ENCODE results near the gene FST. TPM values are rescaled to one million over a fixed set of nuclear protein-coding genes. Genes with fewer than 3 reads are reported as not detected.

The FST gene
- total and polyA plus RNA-seq, 2 donors (not counting 1 experiment from before 2014, with no cell fraction given) = 759 to 1,058 TPM

GRCh38 chr5:53446908-53447307 is 33.5 kb upstream of the FST start:
- Histone ChIP-seq H3K9ac (ENCODE audit: insufficient read depth, low read length) (no peak overlapping the region), H3K4me3 (replicated peaks in 1 of 4; ENCODE audit: control extremely low read depth in 1 of 4, insufficient read depth in 1 of 4, low read depth in 3 of 4, low read length in 4 of 4) (no peak overlapping the region)
- DNase-seq (ENCODE audit: low read depth in 2 of 2) = peak in 1 of 2 donors; percentile 18

GRCh38 chr5:53448851-53449250 is 31.6 kb upstream of the FST start:
- Histone ChIP-seq H2AFZ (ENCODE audit: low read length) (no peak overlapping the region), H3K4me1 (ENCODE audit: control insufficient read depth, extremely low read depth, insufficient read depth, low read length) (no peaks in the 10 kb centered on the region), H3K4me3 (replicated peaks in 1 of 4; ENCODE audit: control extremely low read depth in 1 of 4, insufficient read depth in 1 of 4, low read depth in 3 of 4, low read length in 4 of 4) (no peak overlapping the region), H3K9ac (ENCODE audit: insufficient read depth, low read length) (no peak overlapping the region), H3K79me2 (ENCODE audit: control insufficient read depth, insufficient read depth, low read length) (no peaks in the 10 kb centered on the region), H3K27me3 (ENCODE audit: control insufficient read depth, insufficient read depth, low read length) (no peaks in the 10 kb centered on the region), H3K27ac (ENCODE audit: insufficient read depth, low read length) (no peak overlapping the region), H4K20me1 (ENCODE audit: control insufficient read depth, extremely low read depth, insufficient read depth, low read length) (no peaks in the 10 kb centered on the region), H3K36me3 (ENCODE audit: control insufficient read depth, insufficient read depth, low read length) (no peaks in the 10 kb centered on the region), H3K4me2 (ENCODE audit: extremely low read depth, insufficient read depth, low read length) (no peak overlapping the region), H3K9me3 (ENCODE audit: control insufficient read depth, insufficient read depth, low read depth, low read length) (no peaks in the 10 kb centered on the region)
- no peak for DNase-seq (ENCODE audit: low read depth in 2 of 2)
- TF ChIP-seq CTCF (conservative IDR thresholded peaks at IDR 0.05 in 1 of 2, IDR thresholded peaks at IDR 0.05 in 1 of 2; ENCODE audit: low read depth in 1 of 2, low read length in 2 of 2) (no peak), EZH2 (IDR thresholded peaks at IDR 0.05; ENCODE audit: low read length, missing control alignments) (no peak)

More at GRCh38 chr5:53446908-53447307, 33.5 kb upstream of the FST start:
- Histone ChIP-seq H3K4me1 (ENCODE audit: control insufficient read depth, extremely low read depth, insufficient read depth, low read length) (no peaks in the 10 kb centered on the region), H3K79me2 (ENCODE audit: control insufficient read depth, insufficient read depth, low read length) (no peaks in the 10 kb centered on the region), H3K4me2 (ENCODE audit: extremely low read depth, insufficient read depth, low read length) (no peak overlapping the region), H2AFZ (ENCODE audit: low read length) (no peak overlapping the region), H3K27ac (ENCODE audit: insufficient read depth, low read length) (no peak overlapping the region), H3K27me3 (ENCODE audit: control insufficient read depth, insufficient read depth, low read length) (no peaks in the 10 kb centered on the region), H3K36me3 (ENCODE audit: control insufficient read depth, insufficient read depth, low read length) (no peaks in the 10 kb centered on the region), H3K9me3 (ENCODE audit: control insufficient read depth, insufficient read depth, low read depth, low read length) (no peaks in the 10 kb centered on the region), H4K20me1 (ENCODE audit: control insufficient read depth, extremely low read depth, insufficient read depth, low read length) (no peaks in the 10 kb centered on the region)
- TF ChIP-seq EZH2 (IDR thresholded peaks at IDR 0.05; ENCODE audit: low read length, missing control alignments) = no peak
- no peak for TF ChIP-seq CTCF (conservative IDR thresholded peaks at IDR 0.05 in 1 of 2, IDR thresholded peaks at IDR 0.05 in 1 of 2; ENCODE audit: low read depth in 1 of 2, low read length in 2 of 2)

GRCh38 chr5:53453898-53454718 is 26.3 kb upstream of the FST start:
- Histone ChIP-seq H3K9me3 (ENCODE audit: control insufficient read depth, insufficient read depth, low read depth, low read length) (no peaks in the 10 kb centered on the region), H2AFZ (ENCODE audit: low read length) (no peak overlapping the region), H4K20me1 (ENCODE audit: control insufficient read depth, extremely low read depth, insufficient read depth, low read length) (no peaks in the 10 kb centered on the region), H3K4me2 (ENCODE audit: extremely low read depth, insufficient read depth, low read length) (no peak overlapping the region), H3K36me3 (ENCODE audit: control insufficient read depth, insufficient read depth, low read length) (no peaks in the 10 kb centered on the region), H3K4me3 (replicated peaks in 1 of 4; ENCODE audit: control extremely low read depth in 1 of 4, insufficient read depth in 1 of 4, low read depth in 3 of 4, low read length in 4 of 4) (no peak overlapping the region), H3K9ac (ENCODE audit: insufficient read depth, low read length) (no peak overlapping the region), H3K79me2 (ENCODE audit: control insufficient read depth, insufficient read depth, low read length) (no peaks in the 10 kb centered on the region), H3K27ac (ENCODE audit: insufficient read depth, low read length) (no peak overlapping the region), H3K4me1 (ENCODE audit: control insufficient read depth, extremely low read depth, insufficient read depth, low read length) (no peaks in the 10 kb centered on the region), H3K27me3 (ENCODE audit: control insufficient read depth, insufficient read depth, low read length) (no peaks in the 10 kb centered on the region)
- TF ChIP-seq CTCF (conservative IDR thresholded peaks at IDR 0.05 in 1 of 2, IDR thresholded peaks at IDR 0.05 in 1 of 2; ENCODE audit: low read depth in 1 of 2, low read length in 2 of 2) (no peak), EZH2 (IDR thresholded peaks at IDR 0.05; ENCODE audit: low read length, missing control alignments) (no peak)
- DNase-seq (ENCODE audit: low read depth in 2 of 2) = no peak
